ENCODE results near the gene RESP18.
"Not testable (repeated sequence)": the region's sequence is repeated elsewhere in the genome, so short reads cannot be mapped to it uniquely, and the experiment has no call there.

Gene RESP18

GRCh38 chr2:219325657-219326315 is 6.8 kb downstream of the RESP18 start:
- DNase-seq (ENCODE audit: low read depth in 3 of 3): no peak

GRCh38 chr2:219325136-219325535 is 7.4 kb downstream of the RESP18 start:
- DNase-seq (ENCODE audit: low read depth in 3 of 3): no peak

- no peak for DNase-seq (ENCODE audit: low read depth in 3 of 3)
Observed at GRCh38 chr2:219323434-219323833, 9.1 kb downstream of the RESP18 start.

- no peak for DNase-seq (ENCODE audit: low read depth in 3 of 3)
Observed at GRCh38 chr2:219314804-219315468, 17.6 kb downstream of the RESP18 start.

GRCh38 chr2:219312683-219313263 is 19.8 kb downstream of the RESP18 start:
- not testable (repeated sequence) for DNase-seq (ENCODE audit: low read depth in 3 of 3)

- no peak for DNase-seq (ENCODE audit: low read depth in 3 of 3)
Observed at GRCh38 chr2:219309278-219309677, 23.3 kb downstream of the RESP18 start, which contains the start of gene PTPRN. Gene PTPRN, minus strand, starts transcription at chr2:219309401. Its CDS starts 69 bp downstream, at chr2:219309332.

GRCh38 chr2:219308142-219309101 is 24.1 kb downstream of the RESP18 start:
- peak in 2 of 3 experiments; percentile 27 to 47 for DNase-seq (ENCODE audit: low read depth in 3 of 3)

GRCh38 chr2:219306047-219306446 is 26.5 kb downstream of the RESP18 start:
- no peak for DNase-seq (ENCODE audit: low read depth in 3 of 3)

GRCh38 chr2:219304223-219304622 is 28.3 kb downstream of the RESP18 start:
- no peak for DNase-seq (ENCODE audit: low read depth in 3 of 3)

GRCh38 chr2:219302412-219302968 is 30.1 kb downstream of the RESP18 start:
- DNase-seq (ENCODE audit: low read depth in 3 of 3): no peak

- DNase-seq (ENCODE audit: low read depth in 3 of 3): no peak
Observed at GRCh38 chr2:219300022-219300421, 32.5 kb downstream of the RESP18 start.

- no peak for DNase-seq (ENCODE audit: low read depth in 3 of 3)
Observed at GRCh38 chr2:219299372-219299760, 33.2 kb downstream of the RESP18 start.

GRCh38 chr2:219298759-219299371 is 33.7 kb downstream of the RESP18 start:
- peak; percentile 77 to 83 (median 83) for DNase-seq (ENCODE audit: low read depth in 3 of 3)

GRCh38 chr2:219297766-219298456 is 34.6 kb downstream of the RESP18 start:
- DNase-seq (ENCODE audit: low read depth in 3 of 3): no peak

- DNase-seq (ENCODE audit: low read depth in 3 of 3): no peak
Observed at GRCh38 chr2:219296631-219297391, 35.7 kb downstream of the RESP18 start.

- DNase-seq (ENCODE audit: low read depth in 3 of 3): no peak
Observed at GRCh38 chr2:219296142-219296541, 36.4 kb downstream of the RESP18 start.

- peak; percentile 77 to 84 (median 78) for DNase-seq (ENCODE audit: low read depth in 3 of 3)
Observed at GRCh38 chr2:219294356-219295351, 37.9 kb downstream of the RESP18 start.

GRCh38 chr2:219293736-219294231 is 38.8 kb downstream of the RESP18 start:
- DNase-seq (ENCODE audit: low read depth in 3 of 3): no peak
